Ovary (tissue), 9 donors: ENCODE results near the gene GJD3. TPM values are rescaled to one million over a fixed set of nuclear protein-coding genes. Genes with fewer than 3 reads are reported as not detected.

Source experiments
- DNase-seq, 5 donors: peaks; one replicate each; pipeline ENCODE4 v3.0.0-alpha.2; 2019 to 2020
- H3K27ac ChIP-seq, 2 donors: fragments of 200-600 bp; one replicate each; pipeline versions ENCODE4 v1.5.1 to v1.8.0; 2019 to 2022
- H3K27me3 ChIP-seq: fragments of 200-600 bp; one replicate; pipeline ENCODE4 v1.8.0; 2022
- H3K36me3 ChIP-seq: fragments of 200-600 bp; sonication (generic); one replicate; pipeline ENCODE4 v1.5.1; 2019
- H3K4me1 ChIP-seq: one replicate; pipeline ENCODE4 v1.8.1; 2013; ENCODE audit warnings: mild to moderate bottlenecking, moderate library complexity; ENCODE audit not compliant: insufficient read depth
- H3K4me3 ChIP-seq: fragments of 200-600 bp; sonication (generic); one replicate; pipeline ENCODE4 v1.5.1; 2017
- H3K9me3 ChIP-seq, 2 donors: fragments of 200-600 bp in 1 of 2; sonication (generic) in 1 of 2; one replicate each; pipeline versions ENCODE4 v1.5.1 to v1.8.1; 2013 to 2019; ENCODE audit warnings: mild to moderate bottlenecking in 1 of 2, moderate library complexity in 1 of 2
- CTCF ChIP-seq, 3 donors: fragments of 450-650 bp in 2 of 3; fragments of 200-600 bp in 1 of 3; IDR thresholded peaks; one replicate each; pipeline versions ENCODE4 v1.5.1 to v1.8.0; 2016 to 2022; ENCODE audit warnings: antibody characterized with exemption in 3 of 3, mild to moderate bottlenecking in 1 of 3
- EP300 ChIP-seq: sonication (generic); formaldehyde crosslinking; IDR thresholded peaks from one replicate; pipeline ENCODE4 v1.6.1; 2017; ENCODE audit warnings: antibody characterized with exemption
- POLR2A ChIP-seq: fragments of 450-650 bp; IDR thresholded peaks from one replicate; pipeline ENCODE4 v1.6.1; 2017; ENCODE audit warnings: antibody characterized with exemption, mild to moderate bottlenecking, moderate library complexity
- WGBS, 3 donors: extraction: QIAGEN DNeasy Blood & Tissue Kit in 1 of 3; methylation state at CpG; one replicate each; pipeline versions ENCODE4 v1.1.5 to v1.1.7; 2013 to 2017; 5-methylcytosine and 5-hydroxymethylcytosine counted together
- intact Hi-C, 4 donors: fragments of 100-400 bp; cut with DNase I; formaldehyde crosslinking; loops; one replicate each; pipeline versions ENCODE4 v1.11.0 to v1.15.1; 2022 to 2023
- polyA plus RNA-seq, 2 donors: library from polyadenylated mRNA; stranded (reverse); fragments of 200-250 nt in 1 of 2; fragments of 350-450 nt in 1 of 2; fragmentation: Illumina TruSeq in 1 of 2; extraction: RNeasy Lipid Tissue Mini Kit (QIAGEN cat#74804) in 1 of 2; gene quantifications; one replicate each; pipeline ENCODE4 v1.2.3, GENCODE V29; 2013 to 2014
- total RNA-seq, 7 donors: library from RNA; depleted of rRNA in 2 of 7; stranded (reverse); fragments of >200 nt in 2 of 7; fragmentation: NEBNext Ultra II Directional in 3 of 7; extraction: Animal tissue kit (Norgen Biotek cat#: 25700) in 3 of 7; gene quantifications; one replicate each; pipeline versions ENCODE4 v1.1.0 to v1.2.4, GENCODE V29; 2016 to 2023
- donor health status: DM: no; HTN: no; CAD: no; lungs with moderate emphysema.
- donor health status: DM: no; HTN: no; CAD: no.
- donor health status: Bipolar disorder and iron deficiency.
- donor health status: DM: yes; HTN: yes; CAD: no.
- donor health status: DM: no; HTN: no; CAD: no.
- donor health status: DM: yes; HTN: yes; CAD: no.

GJD3 gene
- total and polyA plus RNA-seq, 9 donors: 0.24 to 1.8 (median 0.87) TPM; not detected in 3

GRCh38 chr17:40340327-40340726 is 24.2 kb downstream of the GJD3 start:
- TF ChIP-seq CTCF (IDR thresholded peaks at IDR 0.05): no peak
- TF ChIP-seq POLR2A: no peak
- TF ChIP-seq EP300: no peak
- H3K4me3 ChIP-seq: no peak overlapping the region

GRCh38 chr17:40338941-40339649 is 25.4 kb downstream of the GJD3 start:
- DNase-seq: peak in 2 of 5 donors; percentile 70 to 80
- TF ChIP-seq EP300 (no peak), CTCF (IDR thresholded peaks at IDR 0.05) (no peak), POLR2A (no peak)
- Histone ChIP-seq H3K4me3 (no peak overlapping the region), H3K4me1 (peaks cover 22% of the 10 kb centered on the region), H3K9me3 (no peaks in the 10 kb centered on the region), H3K36me3 (no peaks in the 10 kb centered on the region), H3K27me3 (no peaks in the 10 kb centered on the region), H3K27ac (peak overlapping the region in 1 of 2 donors; percentile 48)
- intact Hi-C loops: no loop called here
- WGBS, 3 donors: 48 to 61% (median 49%) methylated on average over 13 of the region's 13 CpGs

More at GRCh38 chr17:40340327-40340726, 24.2 kb downstream of the GJD3 start:
- Histone ChIP-seq H3K9me3 (no peaks in the 10 kb centered on the region), H3K27ac (peak overlapping the region in 1 of 2 donors; percentile 84), H3K36me3 (no peaks in the 10 kb centered on the region), H3K4me1 (peaks cover 18% of the 10 kb centered on the region), H3K27me3 (no peaks in the 10 kb centered on the region)
- no peak for DNase-seq
- intact Hi-C loops: no loop called here
- WGBS, 3 donors: 90 to 100% (median 96%) methylated on average over 1 of the region's 1 CpG

DNA sequence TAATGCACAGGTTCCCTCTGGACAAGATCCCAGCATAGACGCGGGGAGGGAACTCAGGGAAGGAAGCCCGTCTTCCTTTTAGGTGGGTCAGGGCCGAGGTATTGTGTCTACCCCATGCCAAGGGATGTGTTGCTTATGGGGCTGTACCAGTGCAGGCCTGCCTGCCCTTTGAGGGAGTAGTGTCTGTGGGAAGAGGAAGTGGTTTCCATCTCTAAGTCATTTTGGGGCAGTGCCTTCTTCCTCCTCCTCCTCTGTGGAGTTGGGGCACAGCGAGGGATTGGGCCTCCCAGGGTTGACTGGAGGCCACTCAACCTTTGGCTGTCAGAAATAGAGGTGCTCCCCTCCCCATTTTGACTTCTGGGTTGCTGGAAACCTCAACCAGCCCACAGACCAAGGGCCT is 26.5 kb downstream of the GJD3 start:
- DNase-seq: no peak
- Histone ChIP-seq H3K4me3 (no peak overlapping the region), H3K27me3 (no peaks in the 10 kb centered on the region), H3K4me1 (peaks cover 30% of the 10 kb centered on the region), H3K27ac (no peak overlapping the region), H3K9me3 (no peaks in the 10 kb centered on the region), H3K36me3 (no peaks in the 10 kb centered on the region)
- no peak for TF ChIP-seq CTCF (IDR thresholded peaks at IDR 0.05)
- no peak for TF ChIP-seq POLR2A
- no peak for TF ChIP-seq EP300
- intact Hi-C loops: no loop called here
- 86 to 98% (median 86%) methylated on average over 5 of the region's 5 CpGs for WGBS, 3 donors

GRCh38 chr17:40337351-40337750 is 27.2 kb downstream of the GJD3 start:
- no peaks in the 10 kb centered on the region for H3K9me3 ChIP-seq
- no peak for DNase-seq
- WGBS, 3 donors: 73 to 81% (median 79%) methylated on average over 8 of the region's 8 CpGs
- TF ChIP-seq POLR2A: no peak
- TF ChIP-seq CTCF (IDR thresholded peaks at IDR 0.05): no peak
- TF ChIP-seq EP300: no peak
- H3K27me3 ChIP-seq: no peaks in the 10 kb centered on the region
- intact Hi-C loops: no loop called here
- H3K4me3 ChIP-seq: no peak overlapping the region
- no peaks in the 10 kb centered on the region for H3K36me3 ChIP-seq
- H3K4me1 ChIP-seq: peaks cover 36% of the 10 kb centered on the region
- no peak overlapping the region for H3K27ac ChIP-seq
